22Rv1 (cell line): ENCODE data around the gene PRM1.

Experiments
- ZFX ChIP-seq: fragments of 450-650 bp; IDR thresholded peaks from 2 replicates; pipeline ENCODE4 v1.6.1; 2017; ENCODE audit warnings: antibody characterized with exemption, borderline replicate concordance
- TF ChIP-seq, protein P1 (sequence below): fragments of 450-650 bp; IDR thresholded peaks from 2 replicates; pipeline ENCODE4 v1.5.1; 2017; ENCODE audit warnings: mild to moderate bottlenecking

- TF ChIP-seq, protein P1, sequence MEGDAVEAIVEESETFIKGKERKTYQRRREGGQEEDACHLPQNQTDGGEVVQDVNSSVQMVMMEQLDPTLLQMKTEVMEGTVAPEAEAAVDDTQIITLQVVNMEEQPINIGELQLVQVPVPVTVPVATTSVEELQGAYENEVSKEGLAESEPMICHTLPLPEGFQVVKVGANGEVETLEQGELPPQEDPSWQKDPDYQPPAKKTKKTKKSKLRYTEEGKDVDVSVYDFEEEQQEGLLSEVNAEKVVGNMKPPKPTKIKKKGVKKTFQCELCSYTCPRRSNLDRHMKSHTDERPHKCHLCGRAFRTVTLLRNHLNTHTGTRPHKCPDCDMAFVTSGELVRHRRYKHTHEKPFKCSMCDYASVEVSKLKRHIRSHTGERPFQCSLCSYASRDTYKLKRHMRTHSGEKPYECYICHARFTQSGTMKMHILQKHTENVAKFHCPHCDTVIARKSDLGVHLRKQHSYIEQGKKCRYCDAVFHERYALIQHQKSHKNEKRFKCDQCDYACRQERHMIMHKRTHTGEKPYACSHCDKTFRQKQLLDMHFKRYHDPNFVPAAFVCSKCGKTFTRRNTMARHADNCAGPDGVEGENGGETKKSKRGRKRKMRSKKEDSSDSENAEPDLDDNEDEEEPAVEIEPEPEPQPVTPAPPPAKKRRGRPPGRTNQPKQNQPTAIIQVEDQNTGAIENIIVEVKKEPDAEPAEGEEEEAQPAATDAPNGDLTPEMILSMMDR, result no peak
- TF ChIP-seq ZFX, result no peak
Observed at GRCh38 chr16:11235703-11235991, 45.5 kb downstream of the PRM1 start.
